Mesodermal cell (in vitro differentiated cells): ENCODE data around the gene NPTX1.

Experiments used
- H3K27ac ChIP-seq: 2 replicates; pipeline ENCODE4 v1.7.0; 2013; ENCODE audit warnings: mild to moderate bottlenecking, low read depth, low read length, moderate library complexity; ENCODE audit not compliant: severe bottlenecking
- H3K36me3 ChIP-seq: 2 replicates; pipeline ENCODE4 v1.7.1; 2013; ENCODE audit warnings: mild to moderate bottlenecking, low read length, moderate library complexity; ENCODE audit not compliant: control insufficient read depth, insufficient read depth
- H3K4me1 ChIP-seq: one replicate; pipeline ENCODE4 v1.7.1; 2013; ENCODE audit warnings: mild to moderate bottlenecking, low read length; ENCODE audit not compliant: insufficient read depth, control insufficient read depth, poor library complexity, severe bottlenecking
- H3K4me3 ChIP-seq: 2 replicates; pipeline ENCODE4 v1.7.0; 2013; ENCODE audit warnings: low read length, control low read depth, mild to moderate bottlenecking; ENCODE audit not compliant: insufficient read depth, poor library complexity, severe bottlenecking; ENCODE audit errors: extremely low read depth
- H3K9me3 ChIP-seq: 2 replicates; pipeline ENCODE4 v1.7.1; 2013; ENCODE audit warnings: mild to moderate bottlenecking, low read length, moderate library complexity; ENCODE audit not compliant: control insufficient read depth
- WGBS, 2 experiments: methylation state at CpG; one replicate each; pipeline ENCODE4 v1.1.5; 2013; ENCODE audit warnings: missing lambda C conversion rate in 2 of 2; ENCODE audit not compliant: insufficient coverage in 2 of 2; 5-methylcytosine and 5-hydroxymethylcytosine counted together

Gene NPTX1

GRCh38 chr17:80423536-80424225 lies 52.7 kb downstream of the NPTX1 start:
- Histone ChIP-seq H3K27ac (no peak overlapping the region), H3K4me3 (no peak overlapping the region), H3K9me3 (no peaks in the 10 kb centered on the region), H3K36me3 (peaks cover 5% of the 10 kb centered on the region), H3K4me1 (peaks cover 5% of the 10 kb centered on the region)
- WGBS, 2 experiments, result 88 to 96% methylated on average over 9 to 11 of the region's 13 CpGs

DNA sequence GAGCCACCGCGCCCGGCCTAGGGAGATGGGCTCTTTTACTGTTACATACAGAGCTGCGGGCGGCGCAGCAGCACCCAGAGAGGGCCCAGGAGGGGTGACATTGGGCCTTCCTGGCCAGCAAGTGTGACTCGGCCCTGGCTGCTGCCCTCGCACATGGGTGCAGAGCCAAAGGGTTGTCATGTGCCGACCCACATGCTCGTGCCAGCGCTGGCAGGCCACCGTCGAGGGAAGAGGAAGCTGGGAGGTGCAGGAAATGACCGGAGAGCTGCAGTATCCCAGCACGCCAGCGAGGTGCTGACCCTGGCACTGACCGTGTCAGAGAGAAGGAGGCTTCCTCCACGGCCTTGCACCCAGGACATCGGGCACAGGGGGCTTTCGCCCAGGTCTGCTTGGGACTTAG lies 53.4 kb downstream of the NPTX1 start:
- peaks cover 5% of the 10 kb centered on the region for H3K4me1 ChIP-seq
- H3K36me3 ChIP-seq, result peaks cover 11% of the 10 kb centered on the region
- no peaks in the 10 kb centered on the region for H3K9me3 ChIP-seq
- no peak overlapping the region for H3K27ac ChIP-seq
- WGBS, 2 experiments, result 94 to 96% methylated on average over 20 of the region's 20 CpGs
- H3K4me3 ChIP-seq, result no peak overlapping the region

GRCh38 chr17:80422276-80422675 lies 54.1 kb downstream of the NPTX1 start:
- Histone ChIP-seq H3K27ac (no peak overlapping the region), H3K36me3 (peaks cover 18% of the 10 kb centered on the region), H3K4me1 (peaks cover under 1% of the 10 kb centered on the region), H3K4me3 (no peak overlapping the region), H3K9me3 (no peaks in the 10 kb centered on the region)
- 93 to 95% methylated on average over 17 to 18 of the region's 18 CpGs for WGBS, 2 experiments

- WGBS, 2 experiments, result 73 to 88% methylated on average over 6 to 10 of the region's 20 CpGs
- Histone ChIP-seq H3K4me1 (no peaks in the 10 kb centered on the region), H3K36me3 (peaks cover 22% of the 10 kb centered on the region), H3K9me3 (no peaks in the 10 kb centered on the region), H3K4me3 (no peak overlapping the region), H3K27ac (no peak overlapping the region)
Measured at GRCh38 chr17:80421381-80422090, 54.9 kb downstream of the NPTX1 start.

DNA sequence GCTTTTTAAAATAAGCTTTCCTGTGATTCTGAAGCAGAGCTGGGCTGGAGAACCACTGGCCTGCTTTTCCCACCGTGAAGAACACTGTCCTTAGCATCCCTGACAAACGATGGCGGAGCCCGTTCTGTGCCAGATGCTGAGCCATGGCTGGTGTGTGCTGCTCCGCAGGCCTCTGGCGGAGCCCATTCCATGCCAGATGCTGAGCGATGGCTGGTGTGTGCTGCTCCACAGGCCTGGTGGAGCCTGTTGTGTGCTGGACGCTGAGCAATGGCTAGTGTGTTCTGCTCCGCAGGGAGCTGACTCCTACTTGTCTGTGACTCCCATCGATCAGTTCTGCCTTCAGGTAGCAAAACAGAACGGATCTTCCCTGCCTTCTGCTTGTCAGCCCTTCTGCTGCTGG lies 57.2 kb downstream of the NPTX1 start:
- Histone ChIP-seq H3K4me1 (no peaks in the 10 kb centered on the region), H3K9me3 (no peaks in the 10 kb centered on the region), H3K27ac (no peak overlapping the region), H3K36me3 (peaks cover 22% of the 10 kb centered on the region), H3K4me3 (no peak overlapping the region)
- WGBS, 2 experiments, result 90 to 95% methylated on average over 11 of the region's 11 CpGs

GRCh38 chr17:80418589-80418988 lies 57.8 kb downstream of the NPTX1 start:
- H3K36me3 ChIP-seq, result peaks cover 22% of the 10 kb centered on the region
- H3K4me3 ChIP-seq, result no peak overlapping the region
- H3K4me1 ChIP-seq, result no peaks in the 10 kb centered on the region
- H3K27ac ChIP-seq, result no peak overlapping the region
- 97 to 99% methylated on average over 10 of the region's 11 CpGs for WGBS, 2 experiments
- no peaks in the 10 kb centered on the region for H3K9me3 ChIP-seq
